Suprapubic skin (tissue), 4 donors: ENCODE data around the gene MYO7A. TPM values are rescaled to one million over a fixed set of nuclear protein-coding genes. Genes with fewer than 3 reads are reported as not detected.

Source experiments
- DNase-seq, 2 donors: peaks; one replicate each; pipeline ENCODE4 v3.0.0-alpha.2; 2019; ENCODE audit warnings: low spot score in 2 of 2
- H3K27ac ChIP-seq: fragments of 200-600 bp; sonication (generic); one replicate; pipeline ENCODE4 v1.5.1; 2019
- H3K27me3 ChIP-seq: fragments of 200-600 bp; sonication (generic); one replicate; pipeline ENCODE4 v1.5.1; 2019
- H3K36me3 ChIP-seq: fragments of 200-600 bp; sonication (generic); one replicate; pipeline ENCODE4 v1.5.1; 2019
- H3K4me1 ChIP-seq: fragments of 200-600 bp; sonication (generic); one replicate; pipeline ENCODE4 v1.5.1; 2019
- H3K4me3 ChIP-seq: fragments of 200-600 bp; sonication (generic); one replicate; pipeline ENCODE4 v1.5.1; 2019; ENCODE audit warnings: mild to moderate bottlenecking
- H3K9me3 ChIP-seq: fragments of 200-600 bp; sonication (generic); one replicate; pipeline ENCODE4 v1.5.1; 2019
- CTCF ChIP-seq, 2 donors: fragments of 200-600 bp in 1 of 2; fragments of 450-650 bp in 1 of 2; sonication (generic) in 1 of 2; IDR thresholded peaks; one replicate each; pipeline ENCODE4 v1.5.1; 2016 to 2019; ENCODE audit warnings: antibody characterized with exemption in 2 of 2, mild to moderate bottlenecking in 1 of 2, moderate library complexity in 1 of 2
- EP300 ChIP-seq: sonication (generic); formaldehyde crosslinking; IDR thresholded peaks from one replicate; pipeline ENCODE4 v1.6.1; 2017; ENCODE audit warnings: antibody characterized with exemption
- POLR2A ChIP-seq, 2 donors: fragments of 450-650 bp; IDR thresholded peaks; one replicate each; pipeline ENCODE4 v1.6.1; 2017; ENCODE audit warnings: antibody characterized with exemption in 2 of 2, mild to moderate bottlenecking in 2 of 2, moderate library complexity in 2 of 2
- POLR2AphosphoS5 ChIP-seq, 3 donors: sonication (generic); formaldehyde crosslinking; IDR thresholded peaks; one replicate each; pipeline ENCODE4 v1.6.1; 2017; ENCODE audit warnings: antibody characterized with exemption in 3 of 3
- WGBS: methylation state at CpG from one replicate; pipeline ENCODE4 v1.1.5; 2018; 5-methylcytosine and 5-hydroxymethylcytosine counted together
- total RNA-seq, 4 donors: library from RNA; depleted of rRNA; stranded (reverse); fragments of >200 nt; gene quantifications; one replicate each; pipeline ENCODE4 v1.1.0, GENCODE V29; 2016

The MYO7A gene
- total RNA-seq, 4 donors from 2014 or later = 0.34 to 2.4 (median 2.0) TPM

GRCh38 chr11:77121096-77121640 lies 6.9 kb upstream of the MYO7A start:
- Histone ChIP-seq H3K4me3 (no peak overlapping the region), H3K27me3 (no peaks in the 10 kb centered on the region), H3K27ac (no peak overlapping the region), H3K4me1 (no peaks in the 10 kb centered on the region), H3K36me3 (peaks cover 34% of the 10 kb centered on the region), H3K9me3 (no peaks in the 10 kb centered on the region)
- 67% methylated on average over 7 of the region's 10 CpGs for WGBS
- DNase-seq = no peak
- TF ChIP-seq EP300 (no peak), CTCF (IDR thresholded peaks at IDR 0.05) (no peak), POLR2A (IDR thresholded peaks at IDR 0.05) (no peak), POLR2AphosphoS5 (IDR thresholded peaks at IDR 0.05) (no peak)

- Histone ChIP-seq H3K27me3 (no peaks in the 10 kb centered on the region), H3K27ac (no peak overlapping the region), H3K4me1 (peaks cover 4% of the 10 kb centered on the region), H3K9me3 (no peaks in the 10 kb centered on the region), H3K4me3 (no peak overlapping the region), H3K36me3 (peaks cover 34% of the 10 kb centered on the region)
- DNase-seq = no peak
- TF ChIP-seq POLR2A (IDR thresholded peaks at IDR 0.05) (no peak), EP300 (no peak), POLR2AphosphoS5 (IDR thresholded peaks at IDR 0.05) (no peak), CTCF (IDR thresholded peaks at IDR 0.05) (no peak)
- WGBS = 95% methylated on average over 7 of the region's 8 CpGs
Observed at GRCh38 chr11:77121876-77122575, 6.0 kb upstream of the MYO7A start.

- Histone ChIP-seq H3K4me3 (no peak overlapping the region), H3K36me3 (peaks cover 34% of the 10 kb centered on the region), H3K9me3 (no peaks in the 10 kb centered on the region), H3K27me3 (no peaks in the 10 kb centered on the region), H3K4me1 (peaks cover 11% of the 10 kb centered on the region), H3K27ac (no peak overlapping the region)
- WGBS = 82% methylated on average over 5 of the region's 7 CpGs
- no peak for DNase-seq
- TF ChIP-seq POLR2A (IDR thresholded peaks at IDR 0.05) (no peak), CTCF (IDR thresholded peaks at IDR 0.05) (no peak), EP300 (no peak), POLR2AphosphoS5 (IDR thresholded peaks at IDR 0.05) (no peak)
Observed at GRCh38 chr11:77122576-77123212, 5.4 kb upstream of the MYO7A start.

- TF ChIP-seq POLR2AphosphoS5 (IDR thresholded peaks at IDR 0.05) = no peak
- TF ChIP-seq POLR2A (IDR thresholded peaks at IDR 0.05) = no peak
- no peak for TF ChIP-seq EP300
- TF ChIP-seq CTCF (IDR thresholded peaks at IDR 0.05) = no peak
- Histone ChIP-seq H3K4me3 (no peak overlapping the region), H3K36me3 (peaks cover 28% of the 10 kb centered on the region), H3K27me3 (no peaks in the 10 kb centered on the region), H3K4me1 (peaks cover 19% of the 10 kb centered on the region), H3K9me3 (no peaks in the 10 kb centered on the region), H3K27ac (no peak overlapping the region)
- no peak for DNase-seq
- WGBS = 69% methylated on average over 3 of the region's 8 CpGs
Observed at GRCh38 chr11:77123591-77123990, 4.5 kb upstream of the MYO7A start.

GRCh38 chr11:77124041-77124440 lies 4.0 kb upstream of the MYO7A start:
- Histone ChIP-seq H3K27me3 (no peaks in the 10 kb centered on the region), H3K36me3 (peaks cover 24% of the 10 kb centered on the region), H3K27ac (no peak overlapping the region), H3K4me3 (no peak overlapping the region), H3K4me1 (peaks cover 19% of the 10 kb centered on the region), H3K9me3 (no peaks in the 10 kb centered on the region)
- TF ChIP-seq CTCF (IDR thresholded peaks at IDR 0.05) = no peak
- no peak for TF ChIP-seq POLR2AphosphoS5 (IDR thresholded peaks at IDR 0.05)
- no peak for TF ChIP-seq POLR2A (IDR thresholded peaks at IDR 0.05)
- TF ChIP-seq EP300 = no peak
- no peak for DNase-seq
- WGBS = 84% methylated on average over 8 of the region's 8 CpGs
